ENCODE results near the gene PCMT1. TPM values are rescaled to one million over a fixed set of nuclear protein-coding genes. Genes with fewer than 3 reads are reported as not detected.

Gene PCMT1
- total and polyA plus RNA-seq, 2 of the 13 experiments (the other 11 are each of a cell fraction or from before 2014, with no cell fraction given) = 112 to 169 TPM

DNA sequence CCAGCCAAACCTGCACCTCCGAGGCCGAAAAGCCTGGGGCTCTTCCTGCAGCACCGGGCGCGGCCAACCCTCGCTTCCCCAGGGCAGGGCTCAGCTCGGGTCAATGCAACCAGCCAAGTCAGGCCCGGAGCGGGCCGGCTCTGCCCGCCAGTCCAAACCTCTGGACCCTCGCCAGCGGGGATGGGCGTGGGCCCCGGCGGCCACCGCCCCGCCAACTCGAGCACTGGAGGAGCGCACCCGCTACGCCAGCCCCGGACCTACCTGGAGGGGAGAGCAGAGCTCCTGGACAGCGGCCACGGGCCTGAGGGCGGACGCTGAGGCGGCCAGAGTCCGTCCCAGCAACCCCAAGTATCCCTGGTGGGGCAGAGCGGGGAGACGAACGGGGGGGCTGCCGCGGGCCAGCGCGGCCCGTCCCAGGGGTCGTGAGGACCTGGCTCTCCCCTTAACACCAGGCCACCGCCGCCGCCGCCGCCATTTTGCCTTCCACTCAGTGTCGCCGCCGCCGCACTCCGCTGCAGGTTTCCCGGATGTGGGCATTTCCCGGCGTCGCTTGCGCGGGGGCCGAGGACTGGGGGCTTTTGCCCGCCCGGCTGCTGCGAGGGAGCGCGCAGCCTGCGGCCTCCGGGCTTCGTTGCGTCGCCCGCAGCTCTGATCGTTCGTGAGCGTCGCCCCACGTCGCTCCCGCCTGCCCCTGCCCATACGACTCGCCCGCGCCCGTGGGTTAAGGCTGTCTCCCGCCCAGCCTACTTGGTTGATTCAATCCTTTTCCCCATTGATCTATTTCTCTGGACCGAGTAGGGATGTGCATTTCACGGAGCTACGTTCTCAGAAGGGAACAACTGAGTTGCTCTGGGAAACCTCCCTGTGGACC lies 31.7 kb upstream of the PCMT1 start, which contains the start of gene LATS1 (continued):
- TF ChIP-seq, protein P1, sequence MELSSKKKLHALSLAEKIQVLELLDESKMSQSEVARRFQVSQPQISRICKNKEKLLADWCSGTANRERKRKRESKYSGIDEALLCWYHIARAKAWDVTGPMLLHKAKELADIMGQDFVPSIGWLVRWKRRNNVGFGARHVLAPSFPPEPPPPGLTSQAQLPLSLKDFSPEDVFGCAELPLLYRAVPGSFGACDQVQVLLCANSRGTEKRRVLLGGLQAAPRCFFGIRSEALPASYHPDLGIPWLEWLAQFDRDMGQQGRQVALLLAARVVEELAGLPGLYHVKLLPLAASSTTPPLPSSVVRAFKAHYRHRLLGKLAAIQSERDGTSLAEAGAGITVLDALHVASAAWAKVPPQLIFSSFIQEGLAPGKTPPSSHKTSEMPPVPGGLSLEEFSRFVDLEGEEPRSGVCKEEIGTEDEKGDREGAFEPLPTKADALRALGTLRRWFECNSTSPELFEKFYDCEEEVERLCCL (CRISPR knock-in tag; IDR thresholded peaks at IDR 0.05; ENCODE audit: borderline replicate concordance) = peak; percentile 98; the same call in 1 of the 2 replicates
- TF ChIP-seq, protein P2, sequence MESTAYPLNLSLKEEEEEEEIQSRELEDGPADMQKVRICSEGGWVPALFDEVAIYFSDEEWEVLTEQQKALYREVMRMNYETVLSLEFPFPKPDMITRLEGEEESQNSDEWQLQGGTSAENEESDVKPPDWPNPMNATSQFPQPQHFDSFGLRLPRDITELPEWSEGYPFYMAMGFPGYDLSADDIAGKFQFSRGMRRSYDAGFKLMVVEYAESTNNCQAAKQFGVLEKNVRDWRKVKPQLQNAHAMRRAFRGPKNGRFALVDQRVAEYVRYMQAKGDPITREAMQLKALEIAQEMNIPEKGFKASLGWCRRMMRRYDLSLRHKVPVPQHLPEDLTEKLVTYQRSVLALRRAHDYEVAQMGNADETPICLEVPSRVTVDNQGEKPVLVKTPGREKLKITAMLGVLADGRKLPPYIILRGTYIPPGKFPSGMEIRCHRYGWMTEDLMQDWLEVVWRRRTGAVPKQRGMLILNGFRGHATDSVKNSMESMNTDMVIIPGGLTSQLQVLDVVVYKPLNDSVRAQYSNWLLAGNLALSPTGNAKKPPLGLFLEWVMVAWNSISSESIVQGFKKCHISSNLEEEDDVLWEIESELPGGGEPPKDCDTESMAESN (CRISPR knock-in tag; conservative IDR thresholded peaks at IDR 0.05) = peak; percentile 96
- TF ChIP-seq FOXK2 (IDR thresholded peaks at IDR 0.05) (no peak), KLF11 (CRISPR knock-in tag; IDR thresholded peaks at IDR 0.05) (peak; percentile 73), FOXA3 (CRISPR knock-in tag; IDR thresholded peaks at IDR 0.05) (no peak; the same call in 1 of the 2 replicates), ZFP62 (CRISPR knock-in tag; IDR thresholded peaks at IDR 0.05) (no peak), JUND (CRISPR knock-in tag; IDR thresholded peaks at IDR 0.05) (no peak; the same call in 1 of the 2 replicates), ZNF253 (CRISPR knock-in tag; IDR thresholded peaks at IDR 0.05; ENCODE audit: borderline replicate concordance) (peak; percentile 92; the same call in 1 of the 2 replicates), SNAPC2 (CRISPR knock-in tag; IDR thresholded peaks at IDR 0.05) (no peak; the same call in 1 of the 2 replicates), NFYC (CRISPR knock-in tag; IDR thresholded peaks at IDR 0.05) (no peak), ZSCAN25 (CRISPR knock-in tag; IDR thresholded peaks at IDR 0.05) (peak; percentile 65; the same call in 1 of the 2 replicates), SOX5 (CRISPR knock-in tag; IDR thresholded peaks at IDR 0.05; ENCODE audit: borderline replicate concordance) (peak; percentile 51), ZNF710 (CRISPR knock-in tag; IDR thresholded peaks at IDR 0.05; ENCODE audit: borderline replicate concordance) (peak; percentile 77; the same call in 1 of the 2 replicates)
- TF ChIP-seq, protein P3, sequence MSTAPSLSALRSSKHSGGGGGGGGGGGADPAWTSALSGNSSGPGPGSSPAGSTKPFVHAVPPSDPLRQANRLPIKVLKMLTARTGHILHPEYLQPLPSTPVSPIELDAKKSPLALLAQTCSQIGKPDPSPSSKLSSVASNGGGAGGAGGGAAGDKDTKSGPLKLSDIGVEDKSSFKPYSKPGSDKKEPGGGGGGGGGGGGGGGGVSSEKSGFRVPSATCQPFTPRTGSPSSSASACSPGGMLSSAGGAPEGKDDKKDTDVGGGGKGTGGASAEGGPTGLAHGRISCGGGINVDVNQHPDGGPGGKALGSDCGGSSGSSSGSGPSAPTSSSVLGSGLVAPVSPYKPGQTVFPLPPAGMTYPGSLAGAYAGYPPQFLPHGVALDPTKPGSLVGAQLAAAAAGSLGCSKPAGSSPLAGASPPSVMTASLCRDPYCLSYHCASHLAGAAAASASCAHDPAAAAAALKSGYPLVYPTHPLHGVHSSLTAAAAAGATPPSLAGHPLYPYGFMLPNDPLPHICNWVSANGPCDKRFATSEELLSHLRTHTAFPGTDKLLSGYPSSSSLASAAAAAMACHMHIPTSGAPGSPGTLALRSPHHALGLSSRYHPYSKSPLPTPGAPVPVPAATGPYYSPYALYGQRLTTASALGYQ (CRISPR knock-in tag; IDR thresholded peaks at IDR 0.05) = peak; percentile 69
- TF ChIP-seq, protein P4, sequence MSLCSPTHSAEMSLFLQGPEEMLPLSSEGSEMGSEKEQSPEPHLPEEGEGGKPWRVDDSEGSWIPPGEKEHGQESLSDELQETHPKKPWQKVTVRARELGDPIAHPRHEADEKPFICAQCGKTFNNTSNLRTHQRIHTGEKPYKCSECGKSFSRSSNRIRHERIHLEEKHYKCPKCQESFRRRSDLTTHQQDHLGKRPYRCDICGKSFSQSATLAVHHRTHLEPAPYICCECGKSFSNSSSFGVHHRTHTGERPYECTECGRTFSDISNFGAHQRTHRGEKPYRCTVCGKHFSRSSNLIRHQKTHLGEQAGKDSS (CRISPR knock-in tag; IDR thresholded peaks at IDR 0.05; ENCODE audit: borderline replicate concordance, low read depth) = peak; percentile 78; the same call in 1 of the 2 replicates
- TF ChIP-seq, protein P5, sequence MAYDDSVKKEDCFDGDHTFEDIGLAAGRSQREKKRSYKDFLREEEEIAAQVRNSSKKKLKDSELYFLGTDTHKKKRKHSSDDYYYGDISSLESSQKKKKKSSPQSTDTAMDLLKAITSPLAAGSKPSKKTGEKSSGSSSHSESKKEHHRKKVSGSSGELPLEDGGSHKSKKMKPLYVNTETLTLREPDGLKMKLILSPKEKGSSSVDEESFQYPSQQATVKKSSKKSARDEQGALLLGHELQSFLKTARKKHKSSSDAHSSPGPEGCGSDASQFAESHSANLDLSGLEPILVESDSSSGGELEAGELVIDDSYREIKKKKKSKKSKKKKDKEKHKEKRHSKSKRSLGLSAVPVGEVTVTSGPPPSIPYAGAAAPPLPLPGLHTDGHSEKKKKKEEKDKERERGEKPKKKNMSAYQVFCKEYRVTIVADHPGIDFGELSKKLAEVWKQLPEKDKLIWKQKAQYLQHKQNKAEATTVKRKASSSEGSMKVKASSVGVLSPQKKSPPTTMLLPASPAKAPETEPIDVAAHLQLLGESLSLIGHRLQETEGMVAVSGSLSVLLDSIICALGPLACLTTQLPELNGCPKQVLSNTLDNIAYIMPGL (CRISPR knock-in tag; IDR thresholded peaks at IDR 0.05; ENCODE audit: borderline replicate concordance in 1 of 2, low read depth in 1 of 2) = peak; percentile 92 to 99
